Endothelial cell of umbilical vein (primary cell): ENCODE data around the gene SLC2A1.

Experiments
- POLR2A ChIP-seq: IDR thresholded peaks from 2 replicates; pipeline ENCODE4 v1.6.1; 2012; ENCODE audit warnings: low read depth, mild to moderate bottlenecking, control low read depth, low read length
- TF ChIP-seq, protein P1 (sequence below), 2 donors: IDR thresholded peaks; 1 replicate in 1 of 2; 2 replicates in 1 of 2; pipeline ENCODE4 v1.5.1; 2011; ENCODE audit warnings: low read length in 2 of 2, mild to moderate bottlenecking in 2 of 2, moderate library complexity in 2 of 2, control low read depth in 1 of 2, inconsistent platforms in 1 of 2, low read depth in 1 of 2; ENCODE audit not compliant: insufficient read depth in 1 of 2; ENCODE audit errors: extremely low read depth in 1 of 2

DNA sequence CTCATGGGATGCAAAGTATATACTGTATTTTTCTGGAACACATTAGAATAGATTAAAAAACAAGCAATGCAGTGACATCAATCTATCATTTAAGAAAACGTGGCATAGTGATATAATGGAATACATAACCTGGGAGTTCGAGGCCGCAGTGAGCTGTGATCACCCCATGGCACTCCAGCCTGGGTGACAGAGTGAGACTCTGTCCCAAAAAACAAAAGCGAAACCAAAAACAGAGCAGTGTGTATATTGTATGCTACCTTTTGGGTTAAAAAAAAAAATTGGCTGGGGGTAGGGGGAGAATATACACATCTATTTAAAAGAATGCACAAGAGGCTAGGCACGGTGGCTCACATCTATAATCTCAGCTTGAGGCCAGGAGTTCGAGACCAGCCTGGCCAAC, 13.5 kb downstream of the SLC2A1 start:
- TF ChIP-seq POLR2A: no peak
- TF ChIP-seq, protein P1, sequence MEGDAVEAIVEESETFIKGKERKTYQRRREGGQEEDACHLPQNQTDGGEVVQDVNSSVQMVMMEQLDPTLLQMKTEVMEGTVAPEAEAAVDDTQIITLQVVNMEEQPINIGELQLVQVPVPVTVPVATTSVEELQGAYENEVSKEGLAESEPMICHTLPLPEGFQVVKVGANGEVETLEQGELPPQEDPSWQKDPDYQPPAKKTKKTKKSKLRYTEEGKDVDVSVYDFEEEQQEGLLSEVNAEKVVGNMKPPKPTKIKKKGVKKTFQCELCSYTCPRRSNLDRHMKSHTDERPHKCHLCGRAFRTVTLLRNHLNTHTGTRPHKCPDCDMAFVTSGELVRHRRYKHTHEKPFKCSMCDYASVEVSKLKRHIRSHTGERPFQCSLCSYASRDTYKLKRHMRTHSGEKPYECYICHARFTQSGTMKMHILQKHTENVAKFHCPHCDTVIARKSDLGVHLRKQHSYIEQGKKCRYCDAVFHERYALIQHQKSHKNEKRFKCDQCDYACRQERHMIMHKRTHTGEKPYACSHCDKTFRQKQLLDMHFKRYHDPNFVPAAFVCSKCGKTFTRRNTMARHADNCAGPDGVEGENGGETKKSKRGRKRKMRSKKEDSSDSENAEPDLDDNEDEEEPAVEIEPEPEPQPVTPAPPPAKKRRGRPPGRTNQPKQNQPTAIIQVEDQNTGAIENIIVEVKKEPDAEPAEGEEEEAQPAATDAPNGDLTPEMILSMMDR (IDR thresholded peaks at IDR 0.05; ENCODE audit: extremely low read depth in 1 of 2, insufficient read depth in 1 of 2, low read depth in 1 of 2, low read length in 2 of 2): no peak
